ENCODE data around the gene RACK1. TPM values are rescaled to one million over a fixed set of nuclear protein-coding genes. Genes with fewer than 3 reads are reported as not detected.
"Not testable (repeated sequence)": the region's sequence is repeated elsewhere in the genome, so short reads cannot be mapped to it uniquely, and the experiment has no call there.

Gene RACK1
- total RNA-seq (1,000 to 10,000 TPM in 1 of 2 donors, 100 to 1,000 TPM in 1; 967 to 2,255 TPM), polyA plus RNA-seq (100 to 1,000 TPM; 310 to 913 TPM)

GRCh38 chr5:181243564-181244343 lies at the start of gene RACK1:
Gene RACK1 (minus strand): TSS chr5:181243906. CDS start chr5:181243800, 106 bp downstream.
- Histone ChIP-seq H3K4me3 (ENCODE audit: low read depth in 1 of 3, low read length in 3 of 3) (peak within 1 kb of the TSS; percentile 63 to 99 (median 86)), H3K27ac (ENCODE audit: low read depth in 1 of 2, low read length in 2 of 2) (peak within 1 kb of the TSS; percentile 95 to 96), H3K36me3 (ENCODE audit: control insufficient read depth in 4 of 4, insufficient read depth in 3 of 4, low read depth in 1 of 4, low read length in 3 of 4) (peaks cover 17 to 27% (median 20%) of the 10 kb centered on the region in 4 donors), H3K9me3 (ENCODE audit: control insufficient read depth in 4 of 4, low read length in 3 of 4) (no peaks in the 10 kb centered on the region), H3K27me3 (ENCODE audit: control insufficient read depth in 4 of 4, insufficient read depth in 4 of 4, low read length in 3 of 4) (no peaks in the 10 kb centered on the region), H3K9ac (ENCODE audit: low read depth in 1 of 2, low read length in 2 of 2) (peak within 1 kb of the TSS; percentile 93), H3K4me1 (ENCODE audit: control insufficient read depth in 4 of 4, insufficient read depth in 4 of 4, low read length in 3 of 4) (peaks cover 11 to 52% (median 38%) of the 10 kb centered on the region in 4 donors)
- peak; percentile 84 for DNase-seq (ENCODE audit: low spot score)
- WGBS = under 1% methylated on average over 50 of the region's 50 CpGs
- TF ChIP-seq, protein P1, sequence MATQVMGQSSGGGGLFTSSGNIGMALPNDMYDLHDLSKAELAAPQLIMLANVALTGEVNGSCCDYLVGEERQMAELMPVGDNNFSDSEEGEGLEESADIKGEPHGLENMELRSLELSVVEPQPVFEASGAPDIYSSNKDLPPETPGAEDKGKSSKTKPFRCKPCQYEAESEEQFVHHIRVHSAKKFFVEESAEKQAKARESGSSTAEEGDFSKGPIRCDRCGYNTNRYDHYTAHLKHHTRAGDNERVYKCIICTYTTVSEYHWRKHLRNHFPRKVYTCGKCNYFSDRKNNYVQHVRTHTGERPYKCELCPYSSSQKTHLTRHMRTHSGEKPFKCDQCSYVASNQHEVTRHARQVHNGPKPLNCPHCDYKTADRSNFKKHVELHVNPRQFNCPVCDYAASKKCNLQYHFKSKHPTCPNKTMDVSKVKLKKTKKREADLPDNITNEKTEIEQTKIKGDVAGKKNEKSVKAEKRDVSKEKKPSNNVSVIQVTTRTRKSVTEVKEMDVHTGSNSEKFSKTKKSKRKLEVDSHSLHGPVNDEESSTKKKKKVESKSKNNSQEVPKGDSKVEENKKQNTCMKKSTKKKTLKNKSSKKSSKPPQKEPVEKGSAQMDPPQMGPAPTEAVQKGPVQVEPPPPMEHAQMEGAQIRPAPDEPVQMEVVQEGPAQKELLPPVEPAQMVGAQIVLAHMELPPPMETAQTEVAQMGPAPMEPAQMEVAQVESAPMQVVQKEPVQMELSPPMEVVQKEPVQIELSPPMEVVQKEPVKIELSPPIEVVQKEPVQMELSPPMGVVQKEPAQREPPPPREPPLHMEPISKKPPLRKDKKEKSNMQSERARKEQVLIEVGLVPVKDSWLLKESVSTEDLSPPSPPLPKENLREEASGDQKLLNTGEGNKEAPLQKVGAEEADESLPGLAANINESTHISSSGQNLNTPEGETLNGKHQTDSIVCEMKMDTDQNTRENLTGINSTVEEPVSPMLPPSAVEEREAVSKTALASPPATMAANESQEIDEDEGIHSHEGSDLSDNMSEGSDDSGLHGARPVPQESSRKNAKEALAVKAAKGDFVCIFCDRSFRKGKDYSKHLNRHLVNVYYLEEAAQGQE (IDR thresholded peaks at IDR 0.05) = peak; percentile 80
- TF ChIP-seq FOXA2 (IDR thresholded peaks at IDR 0.05) (no peak), SP1 (IDR thresholded peaks at IDR 0.05) (no peak), RAD21 (IDR thresholded peaks at IDR 0.05) (no peak), CTCF (IDR thresholded peaks at IDR 0.05; ENCODE audit: low read depth, low read length, missing input control) (no peak), YY1 (IDR thresholded peaks at IDR 0.05) (peak; percentile 100), NR2F2 (IDR thresholded peaks at IDR 0.05) (no peak), GABPA (IDR thresholded peaks at IDR 0.05 in 1 of 2, conservative IDR thresholded peaks at IDR 0.05 in 1 of 2) (peak; percentile 93 to 96), HNF4G (IDR thresholded peaks at IDR 0.05) (no peak), TAF1 (conservative IDR thresholded peaks at IDR 0.05) (peak; percentile 99), FOXA1 (IDR thresholded peaks at IDR 0.05) (no peak), HNF4A (conservative IDR thresholded peaks at IDR 0.05) (no peak), EGR1 (IDR thresholded peaks at IDR 0.05; ENCODE audit: low read depth in 2 of 2) (peak; percentile 3 to 27), RXRA (IDR thresholded peaks at IDR 0.05) (no peak), ATF3 (IDR thresholded peaks at IDR 0.05) (no peak), JUND (IDR thresholded peaks at IDR 0.05) (peak in 1 of 2 donors; percentile 7)
- TF ChIP-seq, protein P2, sequence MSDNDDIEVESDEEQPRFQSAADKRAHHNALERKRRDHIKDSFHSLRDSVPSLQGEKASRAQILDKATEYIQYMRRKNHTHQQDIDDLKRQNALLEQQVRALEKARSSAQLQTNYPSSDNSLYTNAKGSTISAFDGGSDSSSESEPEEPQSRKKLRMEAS (IDR thresholded peaks at IDR 0.05) = peak; percentile 69
- TF ChIP-seq, protein P3, sequence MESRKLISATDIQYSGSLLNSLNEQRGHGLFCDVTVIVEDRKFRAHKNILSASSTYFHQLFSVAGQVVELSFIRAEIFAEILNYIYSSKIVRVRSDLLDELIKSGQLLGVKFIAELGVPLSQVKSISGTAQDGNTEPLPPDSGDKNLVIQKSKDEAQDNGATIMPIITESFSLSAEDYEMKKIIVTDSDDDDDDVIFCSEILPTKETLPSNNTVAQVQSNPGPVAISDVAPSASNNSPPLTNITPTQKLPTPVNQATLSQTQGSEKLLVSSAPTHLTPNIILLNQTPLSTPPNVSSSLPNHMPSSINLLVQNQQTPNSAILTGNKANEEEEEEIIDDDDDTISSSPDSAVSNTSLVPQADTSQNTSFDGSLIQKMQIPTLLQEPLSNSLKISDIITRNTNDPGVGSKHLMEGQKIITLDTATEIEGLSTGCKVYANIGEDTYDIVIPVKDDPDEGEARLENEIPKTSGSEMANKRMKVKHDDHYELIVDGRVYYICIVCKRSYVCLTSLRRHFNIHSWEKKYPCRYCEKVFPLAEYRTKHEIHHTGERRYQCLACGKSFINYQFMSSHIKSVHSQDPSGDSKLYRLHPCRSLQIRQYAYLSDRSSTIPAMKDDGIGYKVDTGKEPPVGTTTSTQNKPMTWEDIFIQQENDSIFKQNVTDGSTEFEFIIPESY (IDR thresholded peaks at IDR 0.05) = peak; percentile 28

DNA sequence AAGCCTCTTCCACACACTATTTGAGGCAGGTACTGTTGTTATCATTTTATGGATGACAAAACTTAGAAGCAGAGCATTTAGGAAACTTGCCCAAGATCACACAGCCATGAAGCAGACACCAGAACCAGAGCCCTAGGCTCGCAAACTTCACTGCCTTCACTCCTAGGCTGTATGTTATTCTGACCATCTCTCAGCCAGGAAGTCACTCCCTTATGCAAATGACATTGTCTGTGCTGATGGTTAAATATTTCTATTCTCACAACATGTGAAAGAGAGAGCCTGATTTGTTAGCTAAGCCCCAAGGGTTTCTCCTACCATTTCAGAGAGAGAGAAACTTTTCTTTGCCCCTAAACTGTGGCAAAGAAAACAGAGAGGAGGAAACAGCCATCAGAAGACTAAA lies 43.6 kb upstream of the RACK1 start:
- not testable (repeated sequence) for H3K4me3 ChIP-seq (ENCODE audit: low read depth in 1 of 3, low read length in 3 of 3); H3K4me1 ChIP-seq (ENCODE audit: control insufficient read depth in 4 of 4, insufficient read depth in 4 of 4, low read length in 3 of 4); H3K9ac ChIP-seq (ENCODE audit: low read depth in 1 of 2, low read length in 2 of 2); H3K27ac ChIP-seq (ENCODE audit: low read depth in 1 of 2, low read length in 2 of 2); H3K27me3 ChIP-seq (ENCODE audit: control insufficient read depth in 4 of 4, insufficient read depth in 4 of 4, low read length in 3 of 4); DNase-seq (ENCODE audit: low spot score); H3K36me3 ChIP-seq (ENCODE audit: control insufficient read depth in 4 of 4, insufficient read depth in 3 of 4, low read depth in 1 of 4, low read length in 3 of 4); H3K9me3 ChIP-seq (ENCODE audit: control insufficient read depth in 4 of 4, low read length in 3 of 4)
- 86% methylated on average over 1 of the region's 1 CpG for WGBS

- H3K36me3 ChIP-seq (ENCODE audit: control insufficient read depth in 4 of 4, insufficient read depth in 3 of 4, low read depth in 1 of 4, low read length in 3 of 4); H3K27me3 ChIP-seq (ENCODE audit: control insufficient read depth in 4 of 4, insufficient read depth in 4 of 4, low read length in 3 of 4); H3K9ac ChIP-seq (ENCODE audit: low read depth in 1 of 2, low read length in 2 of 2); H3K4me3 ChIP-seq (ENCODE audit: low read depth in 1 of 3, low read length in 3 of 3); H3K27ac ChIP-seq (ENCODE audit: low read depth in 1 of 2, low read length in 2 of 2); DNase-seq (ENCODE audit: low spot score); H3K9me3 ChIP-seq (ENCODE audit: control insufficient read depth in 4 of 4, low read length in 3 of 4); H3K4me1 ChIP-seq (ENCODE audit: control insufficient read depth in 4 of 4, insufficient read depth in 4 of 4, low read length in 3 of 4): not testable (repeated sequence)
- WGBS = 97% methylated on average over 10 of the region's 10 CpGs
These were observed 42.4 kb upstream of the RACK1 start for GRCh38 chr5:181285962-181286705.

Data from liver (tissue), 9 donors.